ENCODE measurements around the gene CTBP1. TPM values are rescaled to one million over a fixed set of nuclear protein-coding genes. Genes with fewer than 3 reads are reported as not detected.
"Not testable (repeated sequence)": the region's sequence is repeated elsewhere in the genome, so short reads cannot be mapped to it uniquely, and the experiment has no call there.

CTBP1 gene
- total and polyA plus RNA-seq, 7 experiments from 2014 or later, result 57.2 to 233 (median 180) TPM

DNA sequence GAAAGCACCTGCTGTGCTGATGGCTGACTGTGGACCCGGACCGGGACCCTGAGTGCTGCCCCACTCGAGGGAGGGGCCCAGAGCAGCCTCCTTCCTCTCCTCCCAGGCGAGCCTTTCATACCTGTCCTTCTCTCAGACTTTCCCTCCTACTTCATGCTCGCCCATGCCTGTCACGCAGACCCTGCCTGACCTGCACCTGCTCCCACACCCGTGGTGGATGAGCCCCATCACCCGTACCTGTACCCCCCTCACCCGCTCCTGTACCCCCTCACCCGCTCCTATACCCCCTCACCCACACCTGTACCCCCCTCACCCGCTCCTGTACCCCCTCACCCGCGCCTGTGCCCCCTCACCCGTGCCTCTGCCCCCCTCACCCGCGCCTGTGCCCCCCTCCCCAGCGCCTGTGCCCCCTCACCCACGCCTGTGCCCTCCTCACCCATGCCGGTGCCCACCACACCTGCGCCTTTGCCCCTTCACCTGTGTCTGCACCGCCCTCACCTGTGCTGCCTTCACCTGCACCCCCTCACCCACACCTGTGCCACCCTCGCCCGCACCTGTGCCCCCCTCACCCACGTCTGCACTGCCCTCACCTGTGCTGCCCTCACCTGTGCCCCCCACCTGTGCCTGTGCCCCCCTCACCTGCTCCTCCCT is 46.6 kb upstream of the CTBP1 start:
- Histone ChIP-seq H3K4me1 (ENCODE audit: control insufficient read depth in 2 of 2, insufficient read depth in 2 of 2, low read length in 2 of 2) (peaks cover 16 to 36% of the 10 kb centered on the region in 2 donors), H3K36me3 (ENCODE audit: control insufficient read depth in 2 of 3, insufficient read depth in 3 of 3, low read length in 3 of 3) (peaks cover 0 to 47% (median 0%) of the 10 kb centered on the region in 3 experiments), H3K27ac (ENCODE audit: low read depth, low read length) (no peak overlapping the region), H3K9me3 (ENCODE audit: control insufficient read depth in 2 of 3, low read length in 3 of 3) (no peaks in the 10 kb centered on the region), H3K27me3 (ENCODE audit: control insufficient read depth in 2 of 2, insufficient read depth in 2 of 2, low read length in 2 of 2) (no peaks in the 10 kb centered on the region), H3K4me3 (ENCODE audit: low read length) (no peak overlapping the region)
- H3K27me3 Mint-ChIP-seq, result no peaks in the 10 kb centered on the region
- no peak overlapping the region for H3K27ac Mint-ChIP-seq
- DNase-seq (no peak), ATAC-seq (no peak)
- peak overlapping the region in 1 of 10 donors; percentile 53 for H3K4me3 Mint-ChIP-seq
- ChIA-PET POLR2A (no interaction called here), CTCF (no interaction called here)
- peaks cover 38 to 84% (median 69%) of the 10 kb centered on the region in 7 donors for H3K4me1 Mint-ChIP-seq
- H3K9me3 Mint-ChIP-seq, result no peaks in the 10 kb centered on the region
- intact Hi-C loops (cut with micrococcal nuclease), result no loop called here
- peaks cover 0 to 32% (median 5%) of the 10 kb centered on the region in 5 donors for H3K36me3 Mint-ChIP-seq

DNA sequence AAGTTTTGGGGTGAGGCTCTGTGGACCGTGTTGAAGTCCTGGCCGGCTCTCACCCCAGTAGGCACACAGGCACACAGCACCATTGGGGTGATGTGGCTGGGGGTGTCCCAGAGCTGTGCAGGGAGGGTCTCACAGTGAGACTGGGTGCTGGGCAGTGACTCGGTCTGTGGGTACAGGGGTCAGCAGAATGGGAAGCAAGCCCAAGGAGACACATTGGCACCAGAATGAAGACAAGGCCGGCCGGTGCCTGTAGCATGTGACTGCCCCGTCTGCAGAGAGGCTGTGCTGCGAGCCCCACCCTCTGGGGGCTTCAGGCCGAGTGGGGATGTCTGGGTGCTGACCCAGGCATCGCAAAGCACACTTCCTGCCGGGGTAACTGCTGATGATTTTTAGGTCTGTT is 46.0 kb upstream of the CTBP1 start:
- Histone ChIP-seq H3K27ac (ENCODE audit: low read depth, low read length) (no peak overlapping the region), H3K27me3 (ENCODE audit: control insufficient read depth in 2 of 2, insufficient read depth in 2 of 2, low read length in 2 of 2) (no peaks in the 10 kb centered on the region), H3K4me3 (ENCODE audit: low read length) (no peak overlapping the region), H3K4me1 (ENCODE audit: control insufficient read depth in 2 of 2, insufficient read depth in 2 of 2, low read length in 2 of 2) (peaks cover 18 to 37% of the 10 kb centered on the region in 2 donors), H3K36me3 (ENCODE audit: control insufficient read depth in 2 of 3, insufficient read depth in 3 of 3, low read length in 3 of 3) (peaks cover 0 to 41% (median 0%) of the 10 kb centered on the region in 3 experiments), H3K9me3 (ENCODE audit: control insufficient read depth in 2 of 3, low read length in 3 of 3) (no peaks in the 10 kb centered on the region)
- no peak for ATAC-seq
- intact Hi-C loops (cut with micrococcal nuclease), result no loop called here
- H3K9me3 Mint-ChIP-seq, result no peaks in the 10 kb centered on the region
- POLR2A ChIA-PET, result no interaction called here
- CTCF ChIA-PET, result no interaction called here
- peak overlapping the region in 1 of 10 donors; percentile 53 for H3K4me3 Mint-ChIP-seq
- H3K36me3 Mint-ChIP-seq, result peaks cover 0 to 25% (median 5%) of the 10 kb centered on the region in 5 donors
- H3K4me1 Mint-ChIP-seq, result peaks cover 39 to 82% (median 69%) of the 10 kb centered on the region in 7 donors
- H3K27me3 Mint-ChIP-seq, result no peaks in the 10 kb centered on the region
- DNase-seq, result no peak
- H3K27ac Mint-ChIP-seq, result no peak overlapping the region

DNA sequence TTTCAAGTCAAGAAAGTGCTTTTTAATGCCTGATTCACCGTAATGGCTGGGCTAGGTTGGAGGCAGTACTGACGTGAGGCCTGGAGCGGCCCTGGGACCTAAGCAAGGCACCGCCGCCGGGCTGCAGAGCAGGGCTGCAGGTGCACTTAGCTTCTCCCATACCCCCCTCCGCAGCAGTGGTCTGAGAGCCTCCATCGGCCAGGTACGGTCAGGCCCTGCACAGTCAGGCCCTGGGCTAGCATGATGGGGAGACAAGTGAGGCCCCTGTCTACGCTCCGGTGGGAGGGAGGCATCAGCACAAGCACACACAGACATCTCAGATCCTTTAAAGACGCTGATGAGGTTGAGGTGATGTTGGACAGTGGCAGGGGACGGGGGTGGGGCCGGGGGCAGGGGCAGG is 45.5 kb upstream of the CTBP1 start:
- Mint-ChIP-seq H3K36me3 (peaks cover 0 to 21% (median 5%) of the 10 kb centered on the region in 5 donors), H3K9me3 (no peaks in the 10 kb centered on the region), H3K4me3 (peak overlapping the region in 1 of 10 donors; percentile 67), H3K27ac (no peak overlapping the region), H3K27me3 (no peaks in the 10 kb centered on the region), H3K4me1 (peaks cover 35 to 77% (median 64%) of the 10 kb centered on the region in 7 donors)
- H3K27me3 ChIP-seq (ENCODE audit: control insufficient read depth in 2 of 2, insufficient read depth in 2 of 2, low read length in 2 of 2), result no peaks in the 10 kb centered on the region
- H3K9me3 ChIP-seq (ENCODE audit: control insufficient read depth in 2 of 3, low read length in 3 of 3), result no peaks in the 10 kb centered on the region
- H3K4me3 ChIP-seq (ENCODE audit: low read length), result no peak overlapping the region
- intact Hi-C loops (cut with micrococcal nuclease), result no loop called here
- POLR2A ChIA-PET, result no interaction called here
- no peak overlapping the region for H3K27ac ChIP-seq (ENCODE audit: low read depth, low read length)
- CTCF ChIA-PET, result no interaction called here
- peaks cover 18 to 37% of the 10 kb centered on the region in 2 donors for H3K4me1 ChIP-seq (ENCODE audit: control insufficient read depth in 2 of 2, insufficient read depth in 2 of 2, low read length in 2 of 2)
- ATAC-seq (no peak), DNase-seq (no peak)
- peaks cover 0 to 37% (median 0%) of the 10 kb centered on the region in 3 experiments for H3K36me3 ChIP-seq (ENCODE audit: control insufficient read depth in 2 of 3, insufficient read depth in 3 of 3, low read length in 3 of 3)

GRCh38 chr4:1293991-1294390 is 45.1 kb upstream of the CTBP1 start:
- Histone ChIP-seq H3K36me3 (ENCODE audit: control insufficient read depth in 2 of 3, insufficient read depth in 3 of 3, low read length in 3 of 3) (peaks cover 0 to 32% (median 0%) of the 10 kb centered on the region in 3 experiments), H3K27me3 (ENCODE audit: control insufficient read depth in 2 of 2, insufficient read depth in 2 of 2, low read length in 2 of 2) (no peaks in the 10 kb centered on the region), H3K27ac (ENCODE audit: low read depth, low read length) (no peak overlapping the region), H3K4me3 (ENCODE audit: low read length) (no peak overlapping the region), H3K9me3 (ENCODE audit: control insufficient read depth in 2 of 3, low read length in 3 of 3) (no peaks in the 10 kb centered on the region), H3K4me1 (ENCODE audit: control insufficient read depth in 2 of 2, insufficient read depth in 2 of 2, low read length in 2 of 2) (peaks cover 21 to 39% of the 10 kb centered on the region in 2 donors)
- peaks cover 35 to 75% (median 60%) of the 10 kb centered on the region in 7 donors for H3K4me1 Mint-ChIP-seq
- DNase-seq (no peak), ATAC-seq (no peak)
- intact Hi-C loops (cut with micrococcal nuclease), result no loop called here
- peak overlapping the region in 6 of 10 donors; percentile 37 to 73 (median 49) for H3K4me3 Mint-ChIP-seq
- H3K36me3 Mint-ChIP-seq, result peaks cover 0 to 16% (median 5%) of the 10 kb centered on the region in 5 donors
- no peaks in the 10 kb centered on the region for H3K27me3 Mint-ChIP-seq
- ChIA-PET POLR2A (no interaction called here), CTCF (no interaction called here)
- no peaks in the 10 kb centered on the region for H3K9me3 Mint-ChIP-seq
- peak overlapping the region in 6 of 9 donors; percentile 20 to 72 (median 38) for H3K27ac Mint-ChIP-seq

GRCh38 chr4:1293531-1293941 is 44.6 kb upstream of the CTBP1 start:
- no peaks in the 10 kb centered on the region for H3K9me3 Mint-ChIP-seq
- no peak for DNase-seq
- Histone ChIP-seq H3K4me1 (ENCODE audit: control insufficient read depth in 2 of 2, insufficient read depth in 2 of 2, low read length in 2 of 2) (peaks cover 22 to 42% of the 10 kb centered on the region in 2 donors), H3K9me3 (ENCODE audit: control insufficient read depth in 2 of 3, low read length in 3 of 3) (no peaks in the 10 kb centered on the region), H3K4me3 (ENCODE audit: low read length) (no peak overlapping the region), H3K27me3 (ENCODE audit: control insufficient read depth in 2 of 2, insufficient read depth in 2 of 2, low read length in 2 of 2) (no peaks in the 10 kb centered on the region), H3K27ac (ENCODE audit: low read depth, low read length) (no peak overlapping the region), H3K36me3 (ENCODE audit: control insufficient read depth in 2 of 3, insufficient read depth in 3 of 3, low read length in 3 of 3) (peaks cover 0 to 29% (median 0%) of the 10 kb centered on the region in 3 experiments)
- H3K27me3 Mint-ChIP-seq, result no peaks in the 10 kb centered on the region
- peak overlapping the region in 6 of 9 donors; percentile 20 to 72 (median 38) for H3K27ac Mint-ChIP-seq
- H3K4me3 Mint-ChIP-seq, result peak overlapping the region in 6 of 10 donors; percentile 37 to 73 (median 49)
- intact Hi-C loops (cut with micrococcal nuclease), result no loop called here
- ChIA-PET POLR2A (interaction anchor here (1.1 kb wide), 1 partner anchor 19 kb away, joined by 3 read pairs; no protein-coding TSS in a partner anchor), CTCF (no interaction called here)
- peaks cover 33 to 74% (median 59%) of the 10 kb centered on the region in 7 donors for H3K4me1 Mint-ChIP-seq
- peaks cover 0 to 15% (median 5%) of the 10 kb centered on the region in 5 donors for H3K36me3 Mint-ChIP-seq
- no peak for ATAC-seq

DNA sequence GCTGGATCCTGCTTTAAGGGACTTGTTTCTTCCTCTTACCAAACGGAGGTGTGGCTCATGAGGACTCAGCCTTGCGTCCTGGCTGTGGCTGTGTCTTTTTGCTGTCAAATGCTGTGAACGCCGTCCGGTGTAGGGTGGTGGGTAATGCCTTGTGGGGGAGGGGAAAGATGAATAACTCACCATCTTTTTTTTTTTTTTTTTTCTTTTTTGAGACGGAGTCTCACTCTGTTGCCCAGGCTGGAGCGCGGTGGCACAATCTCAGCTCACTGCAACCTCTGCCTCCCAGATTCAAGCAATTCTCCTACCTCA is 43.7 kb upstream of the CTBP1 start:
- peaks cover 22 to 42% of the 10 kb centered on the region in 2 donors for H3K4me1 ChIP-seq (ENCODE audit: control insufficient read depth in 2 of 2, insufficient read depth in 2 of 2, low read length in 2 of 2)
- intact Hi-C loops (cut with micrococcal nuclease); ATAC-seq: not testable (repeated sequence)

More for the DNA sequence above, 43.7 kb upstream of the CTBP1 start:
- H3K27me3 Mint-ChIP-seq; H3K4me3 ChIP-seq (ENCODE audit: low read length); H3K9me3 Mint-ChIP-seq; H3K9me3 ChIP-seq (ENCODE audit: control insufficient read depth in 2 of 3, low read length in 3 of 3); H3K27ac ChIP-seq (ENCODE audit: low read depth, low read length); CTCF ChIA-PET; H3K27me3 ChIP-seq (ENCODE audit: control insufficient read depth in 2 of 2, insufficient read depth in 2 of 2, low read length in 2 of 2); H3K36me3 Mint-ChIP-seq: not testable (repeated sequence)
- Mint-ChIP-seq H3K27ac (peak overlapping the region in 4 of 9 donors; percentile 33 to 90 (median 84)), H3K4me3 (peak overlapping the region in 6 of 10 donors; percentile 23 to 94 (median 92)), H3K4me1 (peaks cover 33 to 68% (median 53%) of the 10 kb centered on the region in 7 donors)
- peaks cover 0 to 22% (median 0%) of the 10 kb centered on the region in 3 experiments for H3K36me3 ChIP-seq (ENCODE audit: control insufficient read depth in 2 of 3, insufficient read depth in 3 of 3, low read length in 3 of 3)
- peak in 1 of 9 donors; percentile 64 for DNase-seq
- POLR2A ChIA-PET, result interaction anchor here (0.6 to 1.1 kb wide), 2 partner anchors 17 to 19 kb away, joined by 3 read pairs; no protein-coding TSS in a partner anchor
